Activated CD8-positive, alpha-beta memory T cell treated with anti-CD3 and anti-CD28 coated beads, Interleukin-2, amount 50 U/mL, for 4 hours (primary cell): ENCODE data around the gene RUNX1.
"Not testable (repeated sequence)": the region's sequence is repeated elsewhere in the genome, so short reads cannot be mapped to it uniquely, and the experiment has no call there.

Experiments used
- DNase-seq: peaks from one replicate; pipeline ENCODE4 v3.0.0-alpha.2; 2020

RUNX1 gene

GRCh38 chr21:34968414-34969333 lies 80.4 kb downstream of the RUNX1 start:
- DNase-seq: no peak

GRCh38 chr21:34967509-34968289 lies 81.4 kb downstream of the RUNX1 start:
- DNase-seq: no peak

GRCh38 chr21:34966881-34967280 lies 82.2 kb downstream of the RUNX1 start:
- DNase-seq: not testable (repeated sequence)

- no peak for DNase-seq
Measured at GRCh38 chr21:34965200-34966174, 83.6 kb downstream of the RUNX1 start.

GRCh38 chr21:34962586-34963222 lies 86.4 kb downstream of the RUNX1 start:
- DNase-seq: no peak

GRCh38 chr21:34962136-34962535 lies 87.0 kb downstream of the RUNX1 start:
- DNase-seq: no peak

GRCh38 chr21:34960687-34961086 lies 88.4 kb downstream of the RUNX1 start:
- DNase-seq: no peak

- no peak for DNase-seq
Measured at GRCh38 chr21:34959607-34960006, 89.5 kb downstream of the RUNX1 start.

GRCh38 chr21:34958040-34958439 lies 91.1 kb downstream of the RUNX1 start:
- no peak for DNase-seq

GRCh38 chr21:34956416-34957316 lies 92.4 kb downstream of the RUNX1 start:
- no peak for DNase-seq

- no peak for DNase-seq
Measured at GRCh38 chr21:34953950-34954349, 95.2 kb downstream of the RUNX1 start.

- no peak for DNase-seq
Measured at GRCh38 chr21:34952701-34953100, 96.4 kb downstream of the RUNX1 start.

- DNase-seq: not testable (repeated sequence)
Measured at GRCh38 chr21:34951868-34952267, 97.2 kb downstream of the RUNX1 start.

- DNase-seq: no peak
Measured at GRCh38 chr21:34950980-34951379, 98.1 kb downstream of the RUNX1 start.

- DNase-seq: no peak
Measured at GRCh38 chr21:34949499-34949898, 99.6 kb downstream of the RUNX1 start.

GRCh38 chr21:34949030-34949429 lies 100.1 kb downstream of the RUNX1 start:
- DNase-seq: no peak

- no peak for DNase-seq
Measured at GRCh38 chr21:34948157-34948556, 100.9 kb downstream of the RUNX1 start.

- DNase-seq: no peak
Measured at GRCh38 chr21:34946916-34947534, 102.1 kb downstream of the RUNX1 start.

- peak; percentile 39 for DNase-seq
Measured at GRCh38 chr21:34946385-34946840, 102.7 kb downstream of the RUNX1 start.

- no peak for DNase-seq
Measured at GRCh38 chr21:34945288-34945687, 103.8 kb downstream of the RUNX1 start.
